ENCODE results near the gene PTAFR.

PTAFR gene

GRCh38 chr1:28161751-28162150 is 14.7 kb downstream of the PTAFR start:
- TF ChIP-seq CTCF (IDR thresholded peaks at IDR 0.05; ENCODE audit: low read depth, low read length) = no peak
- Histone ChIP-seq H3K36me3 (no peaks in the 10 kb centered on the region; the same call in 1 of the 2 replicates), H3K27me3 (ENCODE audit: insufficient read depth, low read depth, severe bottlenecking) (no peaks in the 10 kb centered on the region), H3K4me3 (ENCODE audit: low read depth, low read length) (no peak overlapping the region), H3K27ac (no peak overlapping the region), H3K9me3 (ENCODE audit: severe bottlenecking) (no peaks in the 10 kb centered on the region)
- no peak for DNase-seq

GRCh38 chr1:28160782-28161266 is 15.7 kb downstream of the PTAFR start:
- no peak for DNase-seq
- Histone ChIP-seq H3K36me3 (no peaks in the 10 kb centered on the region; the same call in 1 of the 2 replicates), H3K27ac (no peak overlapping the region), H3K4me3 (ENCODE audit: low read depth, low read length) (no peak overlapping the region), H3K27me3 (ENCODE audit: insufficient read depth, low read depth, severe bottlenecking) (no peaks in the 10 kb centered on the region), H3K9me3 (ENCODE audit: severe bottlenecking) (no peaks in the 10 kb centered on the region)
- no peak for TF ChIP-seq CTCF (IDR thresholded peaks at IDR 0.05; ENCODE audit: low read depth, low read length)

GRCh38 chr1:28159680-28160079 is 16.8 kb downstream of the PTAFR start:
- Histone ChIP-seq H3K4me3 (ENCODE audit: low read depth, low read length) (no peak overlapping the region), H3K36me3 (no peaks in the 10 kb centered on the region; the same call in 1 of the 2 replicates), H3K27ac (no peak overlapping the region), H3K27me3 (ENCODE audit: insufficient read depth, low read depth, severe bottlenecking) (no peaks in the 10 kb centered on the region), H3K9me3 (ENCODE audit: severe bottlenecking) (no peaks in the 10 kb centered on the region)
- no peak for TF ChIP-seq CTCF (IDR thresholded peaks at IDR 0.05; ENCODE audit: low read depth, low read length)
- no peak for DNase-seq

GRCh38 chr1:28159243-28159642 is 17.2 kb downstream of the PTAFR start:
- H3K27ac ChIP-seq = no peak overlapping the region
- no peak for TF ChIP-seq CTCF (IDR thresholded peaks at IDR 0.05; ENCODE audit: low read depth, low read length)
- no peak for DNase-seq
- no peaks in the 10 kb centered on the region; the same call in 1 of the 2 replicates for H3K36me3 ChIP-seq
- H3K4me3 ChIP-seq (ENCODE audit: low read depth, low read length) = no peak overlapping the region
- H3K27me3 ChIP-seq (ENCODE audit: insufficient read depth, low read depth, severe bottlenecking) = no peaks in the 10 kb centered on the region
- no peaks in the 10 kb centered on the region for H3K9me3 ChIP-seq (ENCODE audit: severe bottlenecking)

GRCh38 chr1:28157894-28158293 is 18.6 kb downstream of the PTAFR start:
- Histone ChIP-seq H3K4me3 (ENCODE audit: low read depth, low read length) (no peak overlapping the region), H3K9me3 (ENCODE audit: severe bottlenecking) (no peaks in the 10 kb centered on the region), H3K27ac (no peak overlapping the region), H3K27me3 (ENCODE audit: insufficient read depth, low read depth, severe bottlenecking) (no peaks in the 10 kb centered on the region), H3K36me3 (no peaks in the 10 kb centered on the region; the same call in 1 of the 2 replicates)
- TF ChIP-seq CTCF (IDR thresholded peaks at IDR 0.05; ENCODE audit: low read depth, low read length) = no peak
- DNase-seq = no peak

GRCh38 chr1:28156821-28157220 is 19.7 kb downstream of the PTAFR start:
- H3K9me3 ChIP-seq (ENCODE audit: severe bottlenecking) = no peaks in the 10 kb centered on the region
- no peaks in the 10 kb centered on the region; the same call in 1 of the 2 replicates for H3K36me3 ChIP-seq
- H3K4me3 ChIP-seq (ENCODE audit: low read depth, low read length) = no peak overlapping the region
- no peak for TF ChIP-seq CTCF (IDR thresholded peaks at IDR 0.05; ENCODE audit: low read depth, low read length)
- no peak overlapping the region for H3K27ac ChIP-seq
- no peak for DNase-seq
- no peaks in the 10 kb centered on the region for H3K27me3 ChIP-seq (ENCODE audit: insufficient read depth, low read depth, severe bottlenecking)
